IMR-90 (cell line): ENCODE results near the gene RBFOX2. TPM values are rescaled to one million over a fixed set of nuclear protein-coding genes. Genes with fewer than 3 reads are reported as not detected.

Experiments
- ATAC-seq: fragments of 200-7000 bp; cut with Tn5 transposase; 2 replicates; pipeline ENCODE4 v1.9.1; 2020; ENCODE audit warnings: low read depth, mild to moderate bottlenecking, moderate library complexity
- BruUV-seq: library from RNA; stranded (reverse); fragments of 400-500 nt; replicated peaks from 2 replicates; lab custom pipeline; 2021; lab: Mats Ljungman, UMichigan
- CTCF ChIA-PET: fragments of 300-600 bp; formaldehyde crosslinking; extraction: SDS; loops from one replicate; lab custom pipeline; 2021; ENCODE audit warnings: antibody characterized with exemption; lab: Yijun Ruan, JAX
- POLR2A ChIA-PET: fragments of 300-600 bp; sonication (Branson Sonifier 250); formaldehyde crosslinking; loops from one replicate; lab custom pipeline; 2022; ENCODE audit warnings: antibody characterized with exemption; ENCODE audit not compliant: unreplicated experiment; lab: Charles Lee
- DNase-seq: peaks from one replicate; pipeline ENCODE4 v3.0.0; 2013
- H2AFZ ChIP-seq: replicated peaks from 2 replicates; pipeline ENCODE3; 2013; ENCODE audit warnings: low read length, mild to moderate bottlenecking; ENCODE audit not compliant: poor library complexity
- H2AK5ac ChIP-seq: 2 replicates; pipeline ENCODE4 v1.6.1; 2013; ENCODE audit warnings: low read depth, low read length, inconsistent platforms
- H2AK9ac ChIP-seq: replicated peaks from 2 replicates; pipeline ENCODE3; 2013; ENCODE audit warnings: mild to moderate bottlenecking, low read depth, low read length, moderate library complexity; ENCODE audit not compliant: poor library complexity
- H2BK120ac ChIP-seq: 2 replicates; pipeline ENCODE4 v1.6.1; 2013; ENCODE audit warnings: low read depth, low read length, inconsistent platforms
- H2BK15ac ChIP-seq: 3 replicates; pipeline ENCODE4 v1.6.1; 2013; ENCODE audit warnings: low read depth, low read length, inconsistent platforms
- H2BK20ac ChIP-seq: 2 replicates; pipeline ENCODE4 v1.6.1; 2013; ENCODE audit warnings: low read depth, mild to moderate bottlenecking, inconsistent platforms, low read length, moderate library complexity
- H2BK5ac ChIP-seq: 2 replicates; pipeline ENCODE4 v1.6.1; 2013; ENCODE audit warnings: mild to moderate bottlenecking, low read depth, low read length, inconsistent platforms; ENCODE audit not compliant: poor library complexity, severe bottlenecking
- H3K14ac ChIP-seq: replicated peaks from 2 replicates; pipeline ENCODE4 v1.6.1; 2013; ENCODE audit warnings: low read depth, low read length, inconsistent platforms
- H3K18ac ChIP-seq: 2 replicates; pipeline ENCODE4 v1.6.1; 2013; ENCODE audit warnings: low read depth, low read length, control low read depth
- H3K23ac ChIP-seq: 2 replicates; pipeline ENCODE4 v1.6.1; 2013; ENCODE audit warnings: low read depth, low read length, inconsistent platforms
- H3K27ac ChIP-seq: 2 replicates; pipeline ENCODE4 v1.5.1; 2013; ENCODE audit warnings: mild to moderate bottlenecking, control low read depth, low read length; ENCODE audit not compliant: insufficient read depth
- H3K27me3 ChIP-seq: 2 replicates; pipeline ENCODE4 v1.6.1; 2013; ENCODE audit warnings: low read length; ENCODE audit not compliant: control insufficient read depth, insufficient read depth
- H3K36me3 ChIP-seq: 2 replicates; pipeline ENCODE4 v1.6.1; 2013; ENCODE audit warnings: low read length, mixed read lengths; ENCODE audit not compliant: control insufficient read depth, insufficient read depth
- H3K4ac ChIP-seq: 2 replicates; pipeline ENCODE4 v1.6.1; 2013; ENCODE audit warnings: low read depth, low read length, inconsistent platforms
- H3K4me1 ChIP-seq: 2 replicates; pipeline ENCODE4 v1.6.1; 2013; ENCODE audit warnings: low read length, mixed read lengths; ENCODE audit not compliant: control insufficient read depth, insufficient read depth
- H3K4me2 ChIP-seq: 2 replicates; pipeline ENCODE4 v1.6.1; 2013; ENCODE audit warnings: low read depth, mild to moderate bottlenecking, control low read depth, low read length, moderate library complexity
- H3K4me3 ChIP-seq: 2 replicates; pipeline ENCODE4 v1.5.1; 2013; ENCODE audit warnings: low read depth, mild to moderate bottlenecking, control low read depth, low read length, moderate library complexity; ENCODE audit not compliant: insufficient read depth
- H3K56ac ChIP-seq: 2 replicates; pipeline ENCODE4 v1.6.1; 2013; ENCODE audit warnings: low read length, inconsistent platforms; ENCODE audit not compliant: insufficient read depth; ENCODE audit errors: extremely low read depth
- H3K79me1 ChIP-seq, 2 experiments: 2 replicates each; pipeline ENCODE4 v1.6.1; 2013; ENCODE audit warnings: low read length in 2 of 2, inconsistent platforms in 1 of 2, low read depth in 1 of 2
- H3K9ac ChIP-seq: 2 replicates; pipeline ENCODE4 v1.6.1; 2013; ENCODE audit warnings: low read depth, low read length, control low read depth
- H3K9me1 ChIP-seq: 2 replicates; pipeline ENCODE4 v1.6.1; 2013; ENCODE audit warnings: low read length, inconsistent platforms; ENCODE audit not compliant: insufficient read depth
- H3K9me3 ChIP-seq: 2 replicates; pipeline ENCODE4 v1.6.1; 2013; ENCODE audit warnings: low read length; ENCODE audit not compliant: control insufficient read depth, insufficient read depth
- H4K20me1 ChIP-seq: 2 replicates; pipeline ENCODE4 v1.6.1; 2013; ENCODE audit warnings: low read length, inconsistent platforms; ENCODE audit not compliant: insufficient read depth
- H4K5ac ChIP-seq: 2 replicates; pipeline ENCODE4 v1.6.1; 2013; ENCODE audit warnings: mild to moderate bottlenecking, low read depth, low read length, control low read depth
- H4K8ac ChIP-seq, 2 experiments: 2 replicates each; pipeline ENCODE4 v1.6.1; 2013; ENCODE audit warnings: low read depth in 2 of 2, low read length in 2 of 2, control low read depth in 1 of 2, inconsistent platforms in 1 of 2
- H4K91ac ChIP-seq: 2 replicates; pipeline ENCODE4 v1.6.1; 2013; ENCODE audit warnings: low read depth, low read length, inconsistent platforms; ENCODE audit not compliant: insufficient read depth
- CTCF ChIP-seq: conservative IDR thresholded peaks from 2 replicates; pipeline ENCODE4 v1.5.1; 2012; ENCODE audit warnings: mild to moderate bottlenecking, low read depth, low read length, improper control_type of control experiment
- WGBS, 2 experiments: methylation state at CpG; one replicate each; pipeline versions ENCODE4 v1.1.5 to v1.1.7; 2013; ENCODE audit warnings: missing lambda C conversion rate in 2 of 2; ENCODE audit not compliant: insufficient read length in 1 of 2; ENCODE audit errors: extremely low coverage in 2 of 2; 5-methylcytosine and 5-hydroxymethylcytosine counted together
- dilution Hi-C: fragments of 300-500 bp; cut with HindIII; formaldehyde crosslinking; loops from one replicate; pipeline ENCODE4 v1.14.3; 2018; ENCODE audit warnings: low sequenced_read_pairs; ENCODE audit not compliant: unreplicated experiment
- in situ Hi-C: fragments of 300-500 bp; cut with MboI; formaldehyde crosslinking; loops from 3 replicates; pipeline ENCODE4 v1.14.3; 2019; ENCODE audit warnings: low sequenced_read_pairs, inconsistent platforms, mixed read lengths
- intact Hi-C: fragments of 100-400 bp; cut with micrococcal nuclease; formaldehyde crosslinking; loops from 2 replicates; pipeline ENCODE4 v1.10.0; 2022
- polyA plus RNA-seq, 3 experiments: library from polyadenylated mRNA; depleted of rRNA; stranded (reverse); fragments of >200 nt; gene quantifications; 2 replicates each; pipeline ENCODE4 v1.2.3, GENCODE V29; 2012; ENCODE audit warnings: low replicate concordance in 1 of 3
- total RNA-seq: library from RNA; depleted of rRNA; stranded (reverse); fragments of >200 nt; gene quantifications from 2 replicates; pipeline ENCODE4 v1.2.3, GENCODE V29; 2012

RBFOX2 gene
- total and polyA plus RNA-seq, 2 of the 4 experiments (the other 2 are of a cell fraction) = 146 to 178 TPM

DNA sequence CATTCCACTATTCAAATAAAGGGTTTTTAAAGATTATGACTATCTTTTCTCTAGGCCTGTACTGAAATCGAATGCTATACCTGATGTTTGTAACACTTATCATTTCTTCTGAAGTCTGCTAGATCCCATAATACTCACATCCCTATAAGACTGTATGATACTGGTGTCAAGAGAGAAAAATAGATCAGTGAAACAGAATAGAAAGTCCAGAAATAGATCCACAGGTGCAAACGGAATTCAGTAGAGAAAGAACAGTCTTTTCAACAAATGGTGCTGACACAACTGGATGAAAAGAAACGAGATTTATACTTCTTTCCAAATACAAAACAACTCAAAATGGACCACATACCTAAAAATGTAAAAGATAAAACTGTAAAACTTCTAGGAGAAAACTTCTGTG lies 167.8 kb downstream of the RBFOX2 start:
- Histone ChIP-seq H3K56ac (no peak overlapping the region), H2BK15ac (no peak overlapping the region), H3K4ac (no peak overlapping the region), H2BK120ac (no peak overlapping the region), H3K27me3 (no peaks in the 10 kb centered on the region), H3K27ac (no peak overlapping the region), H2BK20ac (no peak overlapping the region), H3K9ac (no peak overlapping the region), H3K79me1 (peaks cover 45 to 75% of the 10 kb centered on the region in 2 experiments), H2AFZ (no peak overlapping the region), H3K36me3 (no peaks in the 10 kb centered on the region), H3K18ac (no peak overlapping the region), H3K4me2 (no peak overlapping the region), H3K14ac (no peak overlapping the region), H4K91ac (no peak overlapping the region), H2BK5ac (no peak overlapping the region), H3K9me1 (peaks cover 7% of the 10 kb centered on the region; the same call in 1 of the 2 replicates), H3K4me3 (no peak overlapping the region), H2AK5ac (no peak overlapping the region), H4K20me1 (peaks cover 53% of the 10 kb centered on the region; the same call in 1 of the 2 replicates), H4K5ac (no peak overlapping the region), H3K4me1 (no peaks in the 10 kb centered on the region), H4K8ac (no peak overlapping the region), H3K23ac (no peak overlapping the region), H3K9me3 (no peaks in the 10 kb centered on the region), H2AK9ac (no peak overlapping the region)
- dilution Hi-C loops (no loop called here), in situ Hi-C loops (no loop called here), intact Hi-C loops (loop anchor here (5.0 kb wide), 1 partner anchor 41 kb away; no protein-coding TSS in a partner anchor)
- no peak for TF ChIP-seq CTCF
- POLR2A ChIA-PET = no interaction called here
- BruUV-seq = no TSS peak
- ATAC-seq (no peak), DNase-seq (no peak)
- no CpG with 5 or more reads among the region's 3 CpGs for WGBS, 2 experiments
- CTCF ChIA-PET = interaction anchor here (0.6 kb wide), 1 partner anchor 40 kb away, joined by 5 read pairs; no protein-coding TSS in a partner anchor
